Retinal pigment epithelial cell (primary cell): ENCODE measurements around the gene FAM174C.

Source experiments
- DNase-seq: peaks from one replicate; pipeline ENCODE4 v3.0.0-alpha.2; 2010; ENCODE audit warnings: low read depth
- H3K4me3 ChIP-seq: 2 replicates; pipeline ENCODE4 v1.5.1; 2011; ENCODE audit warnings: mild to moderate bottlenecking, low read length, control low read depth, moderate library complexity
- TF ChIP-seq, protein P1 (sequence below): conservative IDR thresholded peaks from 2 replicates; pipeline ENCODE4 v1.5.1; 2011; ENCODE audit warnings: low read depth, low read length, control low read depth, inconsistent platforms

FAM174C gene

GRCh38 chr19:1229924-1230782 is 45.2 kb upstream of the FAM174C start:
- TF ChIP-seq, protein P1, sequence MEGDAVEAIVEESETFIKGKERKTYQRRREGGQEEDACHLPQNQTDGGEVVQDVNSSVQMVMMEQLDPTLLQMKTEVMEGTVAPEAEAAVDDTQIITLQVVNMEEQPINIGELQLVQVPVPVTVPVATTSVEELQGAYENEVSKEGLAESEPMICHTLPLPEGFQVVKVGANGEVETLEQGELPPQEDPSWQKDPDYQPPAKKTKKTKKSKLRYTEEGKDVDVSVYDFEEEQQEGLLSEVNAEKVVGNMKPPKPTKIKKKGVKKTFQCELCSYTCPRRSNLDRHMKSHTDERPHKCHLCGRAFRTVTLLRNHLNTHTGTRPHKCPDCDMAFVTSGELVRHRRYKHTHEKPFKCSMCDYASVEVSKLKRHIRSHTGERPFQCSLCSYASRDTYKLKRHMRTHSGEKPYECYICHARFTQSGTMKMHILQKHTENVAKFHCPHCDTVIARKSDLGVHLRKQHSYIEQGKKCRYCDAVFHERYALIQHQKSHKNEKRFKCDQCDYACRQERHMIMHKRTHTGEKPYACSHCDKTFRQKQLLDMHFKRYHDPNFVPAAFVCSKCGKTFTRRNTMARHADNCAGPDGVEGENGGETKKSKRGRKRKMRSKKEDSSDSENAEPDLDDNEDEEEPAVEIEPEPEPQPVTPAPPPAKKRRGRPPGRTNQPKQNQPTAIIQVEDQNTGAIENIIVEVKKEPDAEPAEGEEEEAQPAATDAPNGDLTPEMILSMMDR = no peak
- no peak overlapping the region for H3K4me3 ChIP-seq
- no peak for DNase-seq

- TF ChIP-seq, protein P1 = no peak
- no peak for DNase-seq
- H3K4me3 ChIP-seq = no peak overlapping the region
Observed at GRCh38 chr19:1230783-1231489, 44.4 kb upstream of the FAM174C start.

DNA sequence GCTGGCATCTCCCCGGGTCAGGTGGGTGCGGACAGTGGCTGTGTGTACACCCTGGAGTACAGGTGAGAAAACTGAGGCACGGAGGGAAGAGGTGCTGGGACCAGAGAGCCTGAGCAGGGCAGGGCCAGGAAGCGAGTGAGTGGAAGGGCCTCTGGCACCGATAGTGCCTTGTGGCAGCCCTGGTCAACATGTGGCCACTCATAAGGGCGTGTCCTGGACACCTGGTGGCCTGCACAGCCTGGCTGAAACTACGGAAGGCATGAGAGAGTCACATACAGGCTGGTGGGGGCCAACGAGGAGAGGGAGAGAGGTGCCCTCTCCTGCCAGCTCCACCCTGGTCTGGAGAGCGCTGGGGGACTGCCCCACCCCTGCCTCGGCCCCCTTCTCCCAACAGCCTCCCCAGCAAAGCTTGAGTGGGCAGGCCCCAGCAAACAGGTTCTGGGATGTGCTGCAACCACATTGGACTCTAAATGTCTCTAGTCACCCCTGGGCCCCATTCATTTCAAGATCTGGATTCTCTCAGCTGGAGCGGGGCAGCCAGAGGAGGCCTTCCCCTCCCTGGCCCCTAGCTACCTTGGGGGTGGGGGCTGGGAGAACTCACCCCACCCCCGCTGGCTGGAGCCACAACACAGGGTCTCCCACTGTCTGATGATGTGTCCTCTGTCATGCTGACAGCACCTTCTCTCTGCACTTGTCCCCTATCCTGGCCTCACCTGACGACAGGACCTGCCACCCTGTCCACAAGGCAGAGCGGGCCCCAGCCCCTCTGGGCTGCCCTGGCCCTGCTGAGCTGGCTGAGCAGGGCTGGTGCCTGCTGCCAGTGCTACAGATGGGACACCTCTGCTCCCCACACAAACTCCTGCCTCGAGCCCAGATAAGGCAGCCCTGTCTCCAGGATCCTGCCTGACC is 43.3 kb upstream of the FAM174C start:
- TF ChIP-seq, protein P1 = no peak
- no peak for DNase-seq

GRCh38 chr19:1232652-1233072 is 42.7 kb upstream of the FAM174C start:
- H3K4me3 ChIP-seq = no peak overlapping the region
- TF ChIP-seq, protein P1 = no peak
- no peak for DNase-seq

More for the DNA sequence above, 43.3 kb upstream of the FAM174C start:
- H3K4me3 ChIP-seq = no peak overlapping the region

GRCh38 chr19:1233115-1233667 is 42.1 kb upstream of the FAM174C start:
- no peak overlapping the region for H3K4me3 ChIP-seq
- DNase-seq = no peak
- TF ChIP-seq, protein P1 = no peak

DNA sequence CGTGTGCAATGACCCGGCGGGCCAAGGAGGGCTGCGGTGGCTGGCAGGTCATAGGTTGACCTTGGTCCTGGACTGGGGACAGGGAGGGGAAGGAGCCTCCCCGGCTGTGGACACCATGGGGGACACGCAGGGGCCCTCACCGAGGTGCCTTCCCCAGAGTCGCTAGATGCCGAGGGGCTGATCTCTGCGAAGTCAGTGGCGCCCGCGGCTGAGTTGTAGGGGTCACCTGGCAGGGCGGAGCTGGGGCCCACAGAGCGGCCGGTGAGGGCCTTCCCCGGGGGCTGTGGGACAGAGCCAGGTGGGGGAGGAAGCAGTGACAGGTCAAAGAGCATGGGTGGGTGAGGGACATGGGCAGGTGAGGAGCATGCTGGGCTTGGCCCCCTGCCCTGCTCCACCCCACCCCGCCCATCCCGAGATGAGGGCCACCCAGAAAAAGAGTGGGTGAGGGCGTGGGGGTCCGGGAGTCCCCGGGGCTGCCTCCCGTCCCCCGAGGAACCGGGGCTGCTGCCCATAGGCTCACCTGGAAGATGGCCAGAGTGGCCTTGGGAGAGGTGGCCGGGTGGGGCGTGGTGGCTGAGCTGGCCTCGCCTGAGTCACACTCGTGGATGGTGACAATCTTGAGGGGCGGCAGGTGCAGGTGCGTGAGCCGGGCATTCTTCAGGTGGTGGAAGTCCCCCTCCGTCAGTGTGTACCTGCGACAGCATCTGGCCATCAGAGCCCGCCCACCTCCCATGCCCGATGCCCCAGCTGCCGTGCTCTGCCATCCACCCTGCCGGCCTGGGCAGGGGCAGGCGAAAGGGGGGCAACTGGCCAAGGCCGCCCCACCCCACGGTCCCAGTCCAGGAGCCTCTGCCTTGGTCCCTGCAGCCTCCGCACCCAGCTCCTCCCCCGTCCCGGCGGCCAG is 41.0 kb upstream of the FAM174C start:
- DNase-seq = no peak
- TF ChIP-seq, protein P1 = no peak

More for the DNA sequence above, 41.0 kb upstream of the FAM174C start:
- no peak overlapping the region for H3K4me3 ChIP-seq
